Measurements from ENCODE around the gene STK39.

The STK39 gene

DNA sequence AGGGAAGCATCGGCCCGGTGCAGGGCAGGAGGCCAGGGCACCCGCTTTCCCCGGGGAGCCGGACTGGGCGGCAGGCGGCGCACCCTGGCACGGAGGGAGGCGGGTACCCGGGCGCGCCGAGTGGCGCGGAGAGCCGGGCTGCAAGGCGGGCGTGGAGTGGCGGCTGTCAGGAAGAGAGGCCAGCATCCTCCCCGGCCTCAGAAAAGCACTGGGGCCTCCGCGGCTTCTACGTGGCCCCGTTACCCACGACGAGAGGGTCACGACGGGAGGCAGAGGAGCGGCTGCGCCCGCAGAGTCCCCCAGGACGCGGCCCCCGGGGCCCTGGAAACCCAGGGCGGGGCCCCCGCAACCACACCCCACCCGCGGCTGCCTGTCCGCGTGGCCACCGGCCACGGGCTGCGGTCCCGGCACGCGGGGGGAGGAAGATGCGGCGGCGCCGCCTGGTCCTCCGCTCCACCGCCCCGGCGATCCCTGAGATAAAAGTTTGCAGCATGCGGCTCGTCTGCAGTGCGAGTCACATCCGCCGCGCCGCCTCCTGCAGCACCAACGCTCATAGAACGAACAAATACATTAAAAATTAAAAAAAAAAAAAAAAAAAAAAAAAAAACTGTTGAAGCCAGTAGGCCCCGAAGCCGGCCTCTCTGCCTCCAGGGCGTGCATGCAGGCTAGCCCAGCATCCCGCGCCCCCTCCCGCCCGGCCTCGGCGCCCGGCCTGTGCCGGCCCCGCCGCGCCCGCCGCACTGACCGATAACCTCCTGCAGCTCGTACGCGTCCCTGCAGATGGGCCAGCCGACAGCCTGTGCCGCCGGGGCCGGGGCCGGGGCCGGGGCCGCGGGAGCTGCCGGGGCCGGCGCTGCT lies 683 bp downstream of the STK39 start:
- H3F3A ChIP-seq (ENCODE audit: control insufficient read depth, insufficient read depth) = no peaks in the 10 kb centered on the region
- peak overlapping the region; percentile 60 for H3K27ac ChIP-seq (ENCODE audit: low read depth, low read length)
- TF ChIP-seq, protein P1, sequence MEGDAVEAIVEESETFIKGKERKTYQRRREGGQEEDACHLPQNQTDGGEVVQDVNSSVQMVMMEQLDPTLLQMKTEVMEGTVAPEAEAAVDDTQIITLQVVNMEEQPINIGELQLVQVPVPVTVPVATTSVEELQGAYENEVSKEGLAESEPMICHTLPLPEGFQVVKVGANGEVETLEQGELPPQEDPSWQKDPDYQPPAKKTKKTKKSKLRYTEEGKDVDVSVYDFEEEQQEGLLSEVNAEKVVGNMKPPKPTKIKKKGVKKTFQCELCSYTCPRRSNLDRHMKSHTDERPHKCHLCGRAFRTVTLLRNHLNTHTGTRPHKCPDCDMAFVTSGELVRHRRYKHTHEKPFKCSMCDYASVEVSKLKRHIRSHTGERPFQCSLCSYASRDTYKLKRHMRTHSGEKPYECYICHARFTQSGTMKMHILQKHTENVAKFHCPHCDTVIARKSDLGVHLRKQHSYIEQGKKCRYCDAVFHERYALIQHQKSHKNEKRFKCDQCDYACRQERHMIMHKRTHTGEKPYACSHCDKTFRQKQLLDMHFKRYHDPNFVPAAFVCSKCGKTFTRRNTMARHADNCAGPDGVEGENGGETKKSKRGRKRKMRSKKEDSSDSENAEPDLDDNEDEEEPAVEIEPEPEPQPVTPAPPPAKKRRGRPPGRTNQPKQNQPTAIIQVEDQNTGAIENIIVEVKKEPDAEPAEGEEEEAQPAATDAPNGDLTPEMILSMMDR (IDR thresholded peaks at IDR 0.05; ENCODE audit: low read depth, low read length, poor library complexity, severe bottlenecking) = peak; percentile 33
- TF ChIP-seq EZH2phosphoT487 (IDR thresholded peaks at IDR 0.05; ENCODE audit: borderline replicate concordance, low read length) = no peak
- peaks cover 43% of the 10 kb centered on the region for H3K79me2 ChIP-seq (ENCODE audit: control insufficient read depth, low read length)
- H3K9me2 ChIP-seq (replicated peaks; ENCODE audit: control insufficient read depth, low read length) = no peaks in the 10 kb centered on the region
- H3K4me2 ChIP-seq (ENCODE audit: low read length) = peak overlapping the region; percentile 82
- H3K9me3 ChIP-seq (ENCODE audit: control insufficient read depth, insufficient read depth, low read length) = no peaks in the 10 kb centered on the region
- H4K20me1 ChIP-seq (ENCODE audit: control insufficient read depth, insufficient read depth, low read depth, low read length) = no peaks in the 10 kb centered on the region
- H3K4me3 ChIP-seq (ENCODE audit: low read length) = peak overlapping the region; percentile 85
- H3K36me3 ChIP-seq (ENCODE audit: control insufficient read depth, low read length) = peaks cover 4% of the 10 kb centered on the region
- peaks cover 27% of the 10 kb centered on the region for H3K4me1 ChIP-seq (ENCODE audit: control insufficient read depth, low read length)
- H3K27me3 ChIP-seq (ENCODE audit: control insufficient read depth, low read length) = no peaks in the 10 kb centered on the region

DNA sequence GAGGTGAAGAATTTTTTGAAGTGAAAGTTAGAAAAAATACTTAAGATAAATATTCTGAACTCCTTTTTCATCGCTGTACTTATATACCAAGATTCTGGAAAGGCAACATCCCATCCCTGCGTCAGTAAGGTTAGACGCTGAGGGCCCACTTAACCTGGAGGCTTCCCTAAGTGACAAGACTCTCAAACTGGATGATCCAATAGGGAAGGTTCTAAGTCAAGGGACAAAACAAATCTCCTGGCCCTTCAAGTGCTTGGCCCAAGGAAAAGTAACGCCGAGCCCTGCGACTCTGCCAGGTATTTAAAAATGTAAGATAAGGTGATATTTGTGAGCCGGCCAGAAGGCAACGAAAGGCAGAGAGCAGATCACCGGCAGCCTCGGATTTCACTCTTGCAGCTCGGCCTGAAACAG lies 1.3 kb downstream of the STK39 start:
- Histone ChIP-seq H3K27ac (ENCODE audit: low read depth, low read length) (peak overlapping the region; percentile 60), H3K36me3 (ENCODE audit: control insufficient read depth, low read length) (peaks cover 4% of the 10 kb centered on the region), H3K27me3 (ENCODE audit: control insufficient read depth, low read length) (no peaks in the 10 kb centered on the region), H3K79me2 (ENCODE audit: control insufficient read depth, low read length) (peaks cover 49% of the 10 kb centered on the region), H4K20me1 (ENCODE audit: control insufficient read depth, insufficient read depth, low read depth, low read length) (no peaks in the 10 kb centered on the region), H3K9me2 (replicated peaks; ENCODE audit: control insufficient read depth, low read length) (no peaks in the 10 kb centered on the region), H3F3A (ENCODE audit: control insufficient read depth, insufficient read depth) (no peaks in the 10 kb centered on the region), H3K4me3 (ENCODE audit: low read length) (peak overlapping the region; percentile 85), H3K9me3 (ENCODE audit: control insufficient read depth, insufficient read depth, low read length) (no peaks in the 10 kb centered on the region), H3K4me2 (ENCODE audit: low read length) (peak overlapping the region; percentile 82), H3K4me1 (ENCODE audit: control insufficient read depth, low read length) (peaks cover 27% of the 10 kb centered on the region)
- no peak for TF ChIP-seq EZH2phosphoT487 (IDR thresholded peaks at IDR 0.05; ENCODE audit: borderline replicate concordance, low read length)
- TF ChIP-seq, protein P1 (IDR thresholded peaks at IDR 0.05; ENCODE audit: low read depth, low read length, poor library complexity, severe bottlenecking) = no peak

DNA sequence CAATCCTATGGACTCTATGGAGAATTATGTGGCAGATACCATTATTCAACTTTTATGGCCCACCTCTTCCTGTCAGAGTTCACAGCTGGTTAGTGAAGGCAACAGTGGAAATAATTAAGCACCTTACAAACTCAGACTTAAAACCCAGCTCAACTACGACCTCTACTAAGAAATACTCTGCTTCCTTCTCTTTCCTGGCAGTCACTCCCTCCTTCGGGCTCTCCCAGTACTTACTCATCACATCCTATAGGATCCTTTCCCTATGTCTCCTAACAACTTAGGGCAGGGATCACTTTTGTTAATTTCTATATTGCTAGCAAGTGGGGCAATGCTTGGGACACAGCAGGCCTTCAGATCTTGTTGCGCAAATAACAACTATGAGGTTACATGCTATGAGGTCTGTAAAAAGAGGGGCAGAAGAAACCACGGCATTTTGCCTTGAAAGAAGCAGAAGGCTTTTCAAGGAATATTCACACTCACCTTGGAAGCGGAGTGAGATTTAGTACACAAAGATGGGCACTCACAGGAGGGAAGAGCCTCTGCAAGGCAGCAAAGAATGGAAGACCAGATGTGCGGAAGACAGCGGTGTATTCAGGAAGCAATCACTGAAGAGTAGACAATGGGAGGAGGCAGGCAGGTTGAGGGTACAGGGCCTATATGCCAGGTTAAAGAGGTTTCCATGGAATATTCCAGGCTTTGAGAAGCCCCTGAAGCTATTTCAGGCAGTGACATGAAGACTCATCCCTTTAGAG lies 2.1 kb downstream of the STK39 start:
- Histone ChIP-seq H3K79me2 (ENCODE audit: control insufficient read depth, low read length) (peaks cover 58% of the 10 kb centered on the region), H3F3A (ENCODE audit: control insufficient read depth, insufficient read depth) (no peaks in the 10 kb centered on the region), H3K27ac (ENCODE audit: low read depth, low read length) (no peak overlapping the region)

More for the DNA sequence above, 2.1 kb downstream of the STK39 start:
- Histone ChIP-seq H4K20me1 (ENCODE audit: control insufficient read depth, insufficient read depth, low read depth, low read length) (peaks cover 3% of the 10 kb centered on the region; the same call in 1 of the 2 replicates), H3K9me2 (replicated peaks; ENCODE audit: control insufficient read depth, low read length) (no peaks in the 10 kb centered on the region), H3K27me3 (ENCODE audit: control insufficient read depth, low read length) (no peaks in the 10 kb centered on the region), H3K4me3 (ENCODE audit: low read length) (peak overlapping the region; percentile 27), H3K4me1 (ENCODE audit: control insufficient read depth, low read length) (peaks cover 27% of the 10 kb centered on the region), H3K4me2 (ENCODE audit: low read length) (peak overlapping the region; percentile 51), H3K9me3 (ENCODE audit: control insufficient read depth, insufficient read depth, low read length) (no peaks in the 10 kb centered on the region), H3K36me3 (ENCODE audit: control insufficient read depth, low read length) (peaks cover 4% of the 10 kb centered on the region)
- TF ChIP-seq EZH2phosphoT487 (IDR thresholded peaks at IDR 0.05; ENCODE audit: borderline replicate concordance, low read length) = no peak
- TF ChIP-seq, protein P1 (IDR thresholded peaks at IDR 0.05; ENCODE audit: low read depth, low read length, poor library complexity, severe bottlenecking) = no peak
